HCT116 (cell line): Measurements from ENCODE around the gene C7orf25. TPM values are rescaled to one million over a fixed set of nuclear protein-coding genes. Genes with fewer than 3 reads are reported as not detected.

Experiments used
- ATAC-seq: fragments of 200-7000 bp; cut with Tn5 transposase; 2 replicates; pipeline ENCODE4 v1.9.1; 2020; ENCODE audit warnings: mild to moderate bottlenecking, moderate library complexity
- BruUV-seq: library from RNA; stranded (reverse); fragments of 400-500 nt; replicated peaks from 2 replicates; lab custom pipeline; 2021; lab: Mats Ljungman, UMichigan
- CTCF ChIA-PET: fragments of 300-600 bp; sonication (Branson Sonifier 250); formaldehyde crosslinking; loops from one replicate; lab custom pipeline; 2021; ENCODE audit warnings: antibody characterized with exemption; lab: Charles Lee
- POLR2A ChIA-PET: fragments of 300-600, 350-600 bp; sonication (Branson Sonifier 250); formaldehyde crosslinking; loops from one replicate; lab custom pipeline; 2021; ENCODE audit warnings: antibody characterized with exemption; lab: Charles Lee
- RAD21 ChIA-PET, 2 experiments: fragments of 300-600 bp; sonication (Branson Sonifier 250); formaldehyde crosslinking; loops; one replicate each; lab custom pipeline; 2023; ENCODE audit warnings: low total read pairs in 2 of 2; ENCODE audit not compliant: uncharacterized antibody in 2 of 2, unreplicated experiment in 2 of 2, low non-redundant PET in 1 of 2; lab: Charles Lee
- DNase-seq: peaks from one replicate; pipeline ENCODE4 v3.0.0-alpha.2; 2010; ENCODE audit warnings: low read depth, low spot score
- H2AFZ ChIP-seq: fragments of 200-600 bp; shearing (Covaris generic), sonication (generic); 2 replicates; pipeline ENCODE4 v1.6.1; 2017; ENCODE audit warnings: low read depth, mixed run types, mixed read lengths, antibody characterized with exemption, low read length; ENCODE audit not compliant: poor library complexity, severe bottlenecking
- H3K27ac ChIP-seq: 2 replicates; pipeline ENCODE4 v1.5.1; 2012; ENCODE audit warnings: low read depth, low read length
- H3K27me3 ChIP-seq: fragments of 200-600 bp; sonication (generic); 2 replicates; pipeline ENCODE4 v1.6.1; 2016; ENCODE audit warnings: mixed run types, low read length, mixed read lengths; ENCODE audit not compliant: insufficient read depth
- H3K36me3 ChIP-seq, 2 experiments: fragments of 200-500 bp in 1 of 2; fragments of 200-600 bp in 1 of 2; sonication (Bioruptor generic) in 1 of 2; sonication (generic) in 1 of 2; 2 replicates each; pipeline versions ENCODE4 v1.5.1 to v1.6.1; 2014 to 2016; ENCODE audit warnings: low read length in 2 of 2, inconsistent platforms in 1 of 2, mixed read lengths in 1 of 2, mixed run types in 1 of 2; ENCODE audit not compliant: insufficient read depth in 2 of 2, control insufficient read depth in 1 of 2
- H3K4me1 ChIP-seq, 2 experiments: fragments of 200-600 bp in 1 of 2; sonication (generic) in 1 of 2; 2 replicates each; pipeline versions ENCODE4 v1.5.1 to v1.6.1; 2012 to 2017; ENCODE audit warnings: low read length in 2 of 2, inconsistent platforms in 1 of 2, mild to moderate bottlenecking in 1 of 2, mixed read lengths in 1 of 2, mixed run types in 1 of 2, moderate library complexity in 1 of 2; ENCODE audit not compliant: insufficient read depth in 2 of 2, control insufficient read depth in 1 of 2
- H3K4me2 ChIP-seq: fragments of 200-600 bp; sonication (generic); 2 replicates; pipeline ENCODE4 v1.6.1; 2017; ENCODE audit warnings: mixed run types, low read length, mixed read lengths
- H3K4me3 ChIP-seq, 2 experiments: fragments of 200-600 bp in 1 of 2; sonication (generic) in 1 of 2; replicated peaks in 1 of 2; 2 replicates each; pipeline ENCODE4 v1.5.1; 2011 to 2016; ENCODE audit warnings: low read length in 2 of 2, control low read depth in 1 of 2, low read depth in 1 of 2, mild to moderate bottlenecking in 1 of 2, mixed read lengths in 1 of 2, mixed run types in 1 of 2
- H3K79me2 ChIP-seq: fragments of 200-600 bp; sonication (generic); 2 replicates; pipeline ENCODE4 v1.6.1; 2017; ENCODE audit warnings: mild to moderate bottlenecking, mixed run types, low read length, moderate library complexity, mixed read lengths; ENCODE audit not compliant: insufficient read depth
- H3K9ac ChIP-seq: fragments of 200-600 bp; sonication (generic); 2 replicates; pipeline ENCODE4 v1.6.1; 2016; ENCODE audit warnings: low read length, mixed read lengths
- H3K9me2 ChIP-seq: fragments of 200-600 bp; sonication (generic), shearing (Covaris generic); 2 replicates; pipeline ENCODE4 v1.6.1; 2017; ENCODE audit warnings: mixed run types, mild to moderate bottlenecking, moderate library complexity; ENCODE audit not compliant: insufficient read depth
- H3K9me3 ChIP-seq, 2 experiments: fragments of 200-500 bp in 1 of 2; fragments of 200-600 bp in 1 of 2; sonication (Bioruptor generic) in 1 of 2; sonication (generic) in 1 of 2; 2 replicates each; pipeline ENCODE4 v1.6.1; 2014 to 2017; ENCODE audit warnings: low read length in 2 of 2, mixed read lengths in 2 of 2, inconsistent platforms in 1 of 2, low read depth in 1 of 2, mild to moderate bottlenecking in 1 of 2, mixed run types in 1 of 2, moderate library complexity in 1 of 2; ENCODE audit not compliant: control insufficient read depth in 1 of 2, insufficient read depth in 1 of 2
- H4K20me1 ChIP-seq: fragments of 200-600 bp; sonication (generic), shearing (Covaris generic); 2 replicates; pipeline ENCODE4 v1.6.1; 2017; ENCODE audit warnings: mixed run types, mild to moderate bottlenecking, moderate library complexity; ENCODE audit not compliant: insufficient read depth
- CBX3 ChIP-seq: IDR thresholded peaks from 2 replicates; pipeline ENCODE4 v1.6.1; 2012; ENCODE audit warnings: low read depth
- CTCF ChIP-seq, 3 experiments: fragments of 200-600 bp in 1 of 3; sonication (generic) in 1 of 3; IDR thresholded peaks in 2 of 3; conservative IDR thresholded peaks in 1 of 3; 2 replicates each; pipeline ENCODE4 v1.5.1; 2012 to 2017; ENCODE audit warnings: low read depth in 2 of 3, low read length in 2 of 3, antibody characterized with exemption in 1 of 3, borderline replicate concordance in 1 of 3, control low read depth in 1 of 3, mild to moderate bottlenecking in 1 of 3, mixed read lengths in 1 of 3, mixed run types in 1 of 3, moderate library complexity in 1 of 3; ENCODE audit not compliant: insufficient read depth in 1 of 3
- EGR1 ChIP-seq: IDR thresholded peaks from 2 replicates; pipeline ENCODE4 v1.6.1; 2012; ENCODE audit warnings: low read depth
- EZH2 ChIP-seq: fragments of 200-600 bp; sonication (generic); IDR thresholded peaks from 2 replicates; pipeline ENCODE4 v1.6.1; 2017; ENCODE audit warnings: antibody characterized with exemption, mixed run types
- EZH2phosphoT487 ChIP-seq: fragments of 200-600 bp; IDR thresholded peaks from 2 replicates; pipeline ENCODE4 v1.6.1; 2018; ENCODE audit warnings: antibody characterized with exemption, borderline replicate concordance
- FOSL1 ChIP-seq: IDR thresholded peaks from 2 replicates; pipeline ENCODE4 v1.6.1; 2012; ENCODE audit warnings: low read depth
- JUND ChIP-seq: IDR thresholded peaks from 2 replicates; pipeline ENCODE4 v1.6.1; 2012
- MAX ChIP-seq: IDR thresholded peaks from 2 replicates; pipeline ENCODE4 v1.6.1; 2012
- POLR2A ChIP-seq: IDR thresholded peaks from 2 replicates; pipeline ENCODE4 v1.7.0; 2011; ENCODE audit warnings: borderline replicate concordance; ENCODE audit not compliant: insufficient read depth, insufficient read length; ENCODE audit errors: extremely low read depth
- POLR2AphosphoS5 ChIP-seq: IDR thresholded peaks from 2 replicates; pipeline ENCODE4 v1.6.1; 2011; ENCODE audit warnings: mild to moderate bottlenecking, low read depth, low read length, moderate library complexity
- RAD21 ChIP-seq: IDR thresholded peaks from 2 replicates; pipeline ENCODE4 v1.6.1; 2012; ENCODE audit warnings: low read depth, mild to moderate bottlenecking
- REST ChIP-seq: IDR thresholded peaks from 2 replicates; pipeline ENCODE4 v1.6.1; 2012; ENCODE audit warnings: low read depth
- SIN3A ChIP-seq: IDR thresholded peaks from 2 replicates; pipeline ENCODE4 v1.6.1; 2012; ENCODE audit warnings: low read depth
- SP1 ChIP-seq: IDR thresholded peaks from 2 replicates; pipeline ENCODE4 v1.6.1; 2012; ENCODE audit warnings: low read depth
- TCF7L2 ChIP-seq: IDR thresholded peaks from 2 replicates; pipeline ENCODE4 v1.7.0; 2011; ENCODE audit warnings: borderline replicate concordance, inconsistent platforms; ENCODE audit not compliant: insufficient read depth, insufficient read length; ENCODE audit errors: extremely low read depth
- YY1 ChIP-seq: IDR thresholded peaks from 2 replicates; pipeline ENCODE4 v1.6.1; 2011; ENCODE audit warnings: low read length, low read depth, moderate library complexity, mild to moderate bottlenecking; ENCODE audit not compliant: insufficient replicate concordance; ENCODE audit errors: extremely low read depth
- ZFX ChIP-seq: fragments of 450-650 bp; IDR thresholded peaks from 2 replicates; pipeline ENCODE4 v1.6.1; 2017
- ZNF274 ChIP-seq: fragments of 200-500 bp; sonication (Bioruptor generic); IDR thresholded peaks from 2 replicates; pipeline ENCODE4 v1.6.1; 2014; ENCODE audit warnings: mild to moderate bottlenecking, low read depth, low read length, inconsistent platforms
- intact Hi-C: fragments of 100-400 bp; cut with micrococcal nuclease; formaldehyde crosslinking; loops from 2 replicates; pipeline ENCODE4 v1.10.0; 2022
- total RNA-seq: library from RNA; stranded (reverse); gene quantifications from one replicate; pipeline ENCODE4 v1.2.1, GENCODE V29; 2021; ENCODE audit not compliant: unreplicated experiment
- TF ChIP-seq, protein P1 (sequence below): IDR thresholded peaks from 2 replicates; pipeline ENCODE4 v1.6.1; 2012
- TF ChIP-seq, protein P2 (sequence below): IDR thresholded peaks from 2 replicates; pipeline ENCODE4 v1.6.1; 2011; ENCODE audit warnings: mild to moderate bottlenecking, low read length, moderate library complexity; ENCODE audit not compliant: insufficient replicate concordance; ENCODE audit errors: extremely low read depth

The C7orf25 gene
- total RNA-seq, 1 experiment from 2014 or later: 5.3 TPM

DNA sequence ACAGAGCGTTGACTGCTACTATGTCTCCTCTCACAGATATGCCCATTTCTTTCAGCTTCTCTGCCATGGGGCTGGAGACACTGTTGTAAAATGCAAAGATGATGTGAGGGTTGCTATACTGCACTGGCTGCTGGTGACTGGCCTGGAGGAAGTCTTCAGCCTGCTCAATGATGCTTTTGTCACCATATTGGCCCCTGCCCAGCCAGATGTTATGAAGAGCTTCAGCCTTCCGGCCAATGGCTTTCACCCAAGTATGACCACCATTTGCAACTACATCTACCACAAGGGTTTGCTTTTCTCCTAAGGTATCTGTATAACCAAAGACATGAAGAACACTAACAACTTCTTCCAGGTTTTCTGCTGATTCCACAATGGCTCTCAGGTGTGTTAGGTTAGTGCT, 1.6 kb downstream of the C7orf25 start:
- H3K9me3 ChIP-seq: no peaks in the 10 kb centered on the region
- ChIA-PET RAD21 (no interaction called here), CTCF (no interaction called here), POLR2A (no interaction called here)
- H3K4me1 ChIP-seq: peaks cover 0 to 17% of the 10 kb centered on the region in 2 experiments; a peak in 2 of 4 replicates
- 0 out of 2 replicates have a peak, but pooled peaks cover 6% of the 10 kb centered on the region for H3K79me2 ChIP-seq
- H4K20me1 ChIP-seq: no peaks in the 10 kb centered on the region
- H3K27ac ChIP-seq: no peak overlapping the region
- H3K9me2 ChIP-seq: no peaks in the 10 kb centered on the region
- H2AFZ ChIP-seq: no peak overlapping the region
- no peak overlapping the region for H3K4me3 ChIP-seq
- peak overlapping the region; percentile 82 for H3K4me2 ChIP-seq
- TF ChIP-seq POLR2AphosphoS5 (no peak), ZNF274 (no peak), SP1 (no peak), RAD21 (no peak), FOSL1 (no peak), EGR1 (no peak), ZFX (no peak), MAX (no peak), YY1 (no peak), CBX3 (no peak), EZH2 (no peak), JUND (no peak), EZH2phosphoT487 (no peak), POLR2A (no peak), SIN3A (no peak), REST (no peak), CTCF (IDR thresholded peaks at IDR 0.05 in 2 of 3, conservative IDR thresholded peaks at IDR 0.05 in 1 of 3; ENCODE audit: borderline replicate concordance in 1 of 3, insufficient read depth in 1 of 3, low read depth in 2 of 3, low read length in 2 of 3) (no peak), TCF7L2 (no peak)
- TF ChIP-seq, protein P1, sequence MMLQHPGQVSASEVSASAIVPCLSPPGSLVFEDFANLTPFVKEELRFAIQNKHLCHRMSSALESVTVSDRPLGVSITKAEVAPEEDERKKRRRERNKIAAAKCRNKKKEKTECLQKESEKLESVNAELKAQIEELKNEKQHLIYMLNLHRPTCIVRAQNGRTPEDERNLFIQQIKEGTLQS: no peak
- TF ChIP-seq, protein P2, sequence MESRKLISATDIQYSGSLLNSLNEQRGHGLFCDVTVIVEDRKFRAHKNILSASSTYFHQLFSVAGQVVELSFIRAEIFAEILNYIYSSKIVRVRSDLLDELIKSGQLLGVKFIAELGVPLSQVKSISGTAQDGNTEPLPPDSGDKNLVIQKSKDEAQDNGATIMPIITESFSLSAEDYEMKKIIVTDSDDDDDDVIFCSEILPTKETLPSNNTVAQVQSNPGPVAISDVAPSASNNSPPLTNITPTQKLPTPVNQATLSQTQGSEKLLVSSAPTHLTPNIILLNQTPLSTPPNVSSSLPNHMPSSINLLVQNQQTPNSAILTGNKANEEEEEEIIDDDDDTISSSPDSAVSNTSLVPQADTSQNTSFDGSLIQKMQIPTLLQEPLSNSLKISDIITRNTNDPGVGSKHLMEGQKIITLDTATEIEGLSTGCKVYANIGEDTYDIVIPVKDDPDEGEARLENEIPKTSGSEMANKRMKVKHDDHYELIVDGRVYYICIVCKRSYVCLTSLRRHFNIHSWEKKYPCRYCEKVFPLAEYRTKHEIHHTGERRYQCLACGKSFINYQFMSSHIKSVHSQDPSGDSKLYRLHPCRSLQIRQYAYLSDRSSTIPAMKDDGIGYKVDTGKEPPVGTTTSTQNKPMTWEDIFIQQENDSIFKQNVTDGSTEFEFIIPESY: no peak
- no TSS peak for BruUV-seq
- no peak overlapping the region for H3K9ac ChIP-seq
- 0 out of 4 replicates have a peak, but pooled peaks cover 0 to 2% of the 10 kb centered on the region in 2 experiments for H3K36me3 ChIP-seq
- H3K27me3 ChIP-seq: no peaks in the 10 kb centered on the region
- DNase-seq (no peak), ATAC-seq (no peak)
- intact Hi-C loops: no loop called here
